GM12878 (cell line): ENCODE measurements around the gene TGFBR3. TPM values are rescaled to one million over a fixed set of nuclear protein-coding genes. Genes with fewer than 3 reads are reported as not detected.

Experiments
- ATAC-seq: fragments of 200-7000 bp; cut with Tn5 transposase; 3 replicates; pipeline ENCODE4 v1.9.1; 2020; ENCODE audit warnings: mild to moderate bottlenecking, moderate library complexity
- BruUV-seq: library from RNA; stranded (reverse); fragments of 400-500 nt; replicated peaks from 2 replicates; lab custom pipeline; 2021; lab: Mats Ljungman, UMichigan
- CTCF ChIA-PET: fragments of 300-600 bp; sonication (Branson Sonifier 250); formaldehyde crosslinking; extraction: SDS; loops from one replicate; lab custom pipeline; 2021; ENCODE audit warnings: inconsistent platforms; lab: Yijun Ruan, JAX
- POLR2A ChIA-PET: fragments of 350-600 bp; formaldehyde crosslinking; extraction: SDS; loops from one replicate; lab custom pipeline; 2021; ENCODE audit warnings: inconsistent platforms; lab: Charles Lee
- RAD21 ChIA-PET: fragments of 300-600 bp; sonication (Branson Sonifier 250); formaldehyde crosslinking; loops from one replicate; lab custom pipeline; 2023; ENCODE audit warnings: antibody characterized with exemption; ENCODE audit not compliant: unreplicated experiment; lab: Charles Lee
- SMC1A ChIA-PET: fragments of 300-600 bp; sonication (Branson Sonifier 250); formaldehyde crosslinking; loops from one replicate; lab custom pipeline; 2023; ENCODE audit not compliant: unreplicated experiment, uncharacterized antibody; lab: Charles Lee
- DNase-seq: peaks from one replicate; pipeline ENCODE4 v3.0.0-alpha.2; 2011; ENCODE audit warnings: low read depth, low spot score
- FAIRE-seq: peaks from 3 replicates; lab custom pipeline; 2011; peaks lifted over from hg19 to GRCh38; lab: Jason Lieb, UNC
- H2AFZ ChIP-seq: 2 replicates; pipeline ENCODE4 v1.6.0; 2011; ENCODE audit warnings: low read depth, low read length, control low read depth; ENCODE audit not compliant: control insufficient read depth
- H3K27ac ChIP-seq: 2 replicates; pipeline ENCODE4 v1.5.1; 2011; ENCODE audit warnings: control low read depth; ENCODE audit not compliant: control insufficient read depth, insufficient read depth
- H3K27me3 ChIP-seq, 2 experiments: replicated peaks in 1 of 2; 2 replicates each; pipeline versions ENCODE4 v1.6.0 to v1.6.1; 2011; ENCODE audit warnings: low read length in 1 of 2; ENCODE audit not compliant: control insufficient read depth in 2 of 2, insufficient read depth in 2 of 2
- H3K36me3 ChIP-seq, 2 experiments: 2 replicates each; pipeline ENCODE4 v1.5.1; 2011; ENCODE audit warnings: low read length in 1 of 2; ENCODE audit not compliant: control insufficient read depth in 2 of 2, insufficient read depth in 2 of 2
- H3K4me1 ChIP-seq: 2 replicates; pipeline ENCODE4 v1.6.1; 2011; ENCODE audit warnings: mild to moderate bottlenecking, low read length, moderate library complexity, mixed read lengths; ENCODE audit not compliant: control insufficient read depth, insufficient read depth
- H3K4me2 ChIP-seq: 2 replicates; pipeline ENCODE4 v1.6.0; 2011; ENCODE audit warnings: control low read depth; ENCODE audit not compliant: control insufficient read depth, insufficient read depth
- H3K4me3 ChIP-seq: fragments of 200-600 bp; sonication (generic); 2 replicates; pipeline ENCODE4 v1.5.1; 2016
- H3K79me2 ChIP-seq: 2 replicates; pipeline ENCODE4 v1.6.0; 2011; ENCODE audit warnings: low read length; ENCODE audit not compliant: control insufficient read depth, insufficient read depth
- H3K9ac ChIP-seq: 2 replicates; pipeline ENCODE4 v1.8.0; 2011; ENCODE audit warnings: low read length, control low read depth, mixed read lengths; ENCODE audit not compliant: control insufficient read depth, insufficient read depth
- H3K9me3 ChIP-seq: replicated peaks from 3 replicates; pipeline ENCODE4 v1.5.1; 2011; ENCODE audit warnings: mild to moderate bottlenecking, low read length; ENCODE audit not compliant: control insufficient read depth, insufficient read depth
- H4K20me1 ChIP-seq: 2 replicates; pipeline ENCODE4 v1.6.0; 2011; ENCODE audit not compliant: control insufficient read depth, insufficient read depth
- ATF7 ChIP-seq: fragments of 450-650 bp; IDR thresholded peaks from 2 replicates; pipeline ENCODE4 v1.6.1; 2016; ENCODE audit warnings: low read depth, mild to moderate bottlenecking
- BCL11A ChIP-seq: IDR thresholded peaks from 2 replicates; pipeline ENCODE4 v1.6.1; 2011; ENCODE audit warnings: low read depth, low read length
- EGR1 ChIP-seq, 2 experiments: IDR thresholded peaks; 1 replicate in 1 of 2; 2 replicates in 1 of 2; pipeline ENCODE4 v1.6.1; 2011 to 2012; ENCODE audit warnings: low read depth in 2 of 2, low read length in 2 of 2, borderline replicate concordance in 1 of 2, mild to moderate bottlenecking in 1 of 2, moderate library complexity in 1 of 2
- ESRRA ChIP-seq: IDR thresholded peaks from 2 replicates; pipeline ENCODE4 v1.6.1; 2012; ENCODE audit warnings: mild to moderate bottlenecking, low read length, improper control_type of control experiment
- GABPA ChIP-seq: IDR thresholded peaks from 2 replicates; pipeline ENCODE4 v1.6.1; 2014; ENCODE audit warnings: antibody characterized with exemption, low read depth, mild to moderate bottlenecking, inconsistent platforms
- IKZF1 ChIP-seq: fragments of 450-650 bp; conservative IDR thresholded peaks from 2 replicates; pipeline ENCODE4 v1.6.1; 2017; ENCODE audit warnings: antibody characterized with exemption, mild to moderate bottlenecking
- JUNB ChIP-seq: IDR thresholded peaks from 2 replicates; pipeline ENCODE4 v1.6.1; 2016; ENCODE audit warnings: antibody characterized with exemption, mild to moderate bottlenecking
- KAT2A ChIP-seq: conservative IDR thresholded peaks from 2 replicates; pipeline ENCODE4 v1.6.1; 2011; ENCODE audit warnings: low read depth, low read length; ENCODE audit not compliant: control insufficient read depth
- MTA2 ChIP-seq: fragments of 450-650 bp; IDR thresholded peaks from 2 replicates; pipeline ENCODE4 v1.6.1; 2016; ENCODE audit warnings: low read depth, mild to moderate bottlenecking, moderate library complexity
- MYC ChIP-seq: IDR thresholded peaks from 2 replicates; pipeline ENCODE4 v1.6.1; 2011; ENCODE audit warnings: mild to moderate bottlenecking, low read length, moderate library complexity, inconsistent platforms; ENCODE audit not compliant: insufficient read depth, insufficient replicate concordance, insufficient read length, severe bottlenecking
- RBBP5 ChIP-seq: fragments of 200-600 bp; sonication (generic); conservative IDR thresholded peaks from 2 replicates; pipeline ENCODE4 v1.6.1; 2016
- TAF1 ChIP-seq: IDR thresholded peaks from 2 replicates; pipeline ENCODE4 v1.6.1; 2011; ENCODE audit warnings: mild to moderate bottlenecking, low read depth, low read length, borderline replicate concordance
- YY1 ChIP-seq: IDR thresholded peaks from 2 replicates; pipeline ENCODE4 v1.6.1; 2011; ENCODE audit warnings: low read depth, mild to moderate bottlenecking, low read length
- WGBS: methylation state at CpG from one replicate; pipeline ENCODE4 v1.1.6; 2016; ENCODE audit warnings: low lambda C conversion rate; ENCODE audit not compliant: insufficient replicate concordance, insufficient coverage; ENCODE audit errors: missing lambda C conversion rate; 5-methylcytosine and 5-hydroxymethylcytosine counted together
- in situ Hi-C: fragments of 300-500 bp; cut with MboI; formaldehyde crosslinking; loops from 9 replicates; pipeline ENCODE4 v1.14.3; 2018; ENCODE audit warnings: mixed read lengths
- intact Hi-C: fragments of 100-400 bp; cut with micrococcal nuclease; formaldehyde crosslinking; loops from one replicate; pipeline ENCODE4 v1.14.2; 2022; ENCODE audit not compliant: unreplicated experiment
- polyA plus RNA-seq, 11 experiments: library from polyadenylated mRNA; depleted of rRNA in 4 of 11; unstranded in 6 of 11; stranded (reverse) in 5 of 11; fragments of >200 nt; fragmentation: Nextera tagmentation in 4 of 11; fragmentation: Illumina TruSeq in 1 of 11; extraction: Ambion mirVana in 4 of 11; extraction: Trizol in 1 of 11; gene quantifications; 1 replicate in 1 of 11; 2 replicates in 10 of 11; pipeline versions ENCODE4 v1.2.1 to v1.2.3, GENCODE V29; 2011 to 2016; ENCODE audit warnings: inconsistent platforms in 2 of 11, missing spikeins in 2 of 11, low read depth in 1 of 11
- total RNA-seq, 4 experiments: library from RNA; depleted of rRNA in 3 of 4; stranded (reverse); fragments of >200 nt in 3 of 4; fragmentation: Illumina TruSeq in 1 of 4; extraction: Trizol in 1 of 4; gene quantifications; 2 replicates each; pipeline versions ENCODE4 v1.2.1 to v1.2.3, GENCODE V29; 2013 to 2021
- TF ChIP-seq, protein P1 (sequence below): fragments of 450-650 bp; IDR thresholded peaks from 2 replicates; pipeline ENCODE4 v1.6.1; 2017; ENCODE audit warnings: low read depth, mild to moderate bottlenecking, moderate library complexity
- TF ChIP-seq, protein P2 (sequence below): fragments of 450-650 bp; formaldehyde crosslinking; IDR thresholded peaks from 2 replicates; pipeline ENCODE4 v1.4.0; 2020; ENCODE audit warnings: mild to moderate bottlenecking, moderate library complexity
- TF ChIP-seq, protein P3 (sequence below): IDR thresholded peaks from 2 replicates; pipeline ENCODE4 v1.6.1; 2012; ENCODE audit warnings: low read depth, low read length, improper control_type of control experiment

Gene TGFBR3
- total and polyA plus RNA-seq, 10 of the 15 experiments (the other 5 are each of a cell fraction or from before 2014, with no cell fraction given) = 2.7 to 16.5 (median 12.6) TPM

DNA sequence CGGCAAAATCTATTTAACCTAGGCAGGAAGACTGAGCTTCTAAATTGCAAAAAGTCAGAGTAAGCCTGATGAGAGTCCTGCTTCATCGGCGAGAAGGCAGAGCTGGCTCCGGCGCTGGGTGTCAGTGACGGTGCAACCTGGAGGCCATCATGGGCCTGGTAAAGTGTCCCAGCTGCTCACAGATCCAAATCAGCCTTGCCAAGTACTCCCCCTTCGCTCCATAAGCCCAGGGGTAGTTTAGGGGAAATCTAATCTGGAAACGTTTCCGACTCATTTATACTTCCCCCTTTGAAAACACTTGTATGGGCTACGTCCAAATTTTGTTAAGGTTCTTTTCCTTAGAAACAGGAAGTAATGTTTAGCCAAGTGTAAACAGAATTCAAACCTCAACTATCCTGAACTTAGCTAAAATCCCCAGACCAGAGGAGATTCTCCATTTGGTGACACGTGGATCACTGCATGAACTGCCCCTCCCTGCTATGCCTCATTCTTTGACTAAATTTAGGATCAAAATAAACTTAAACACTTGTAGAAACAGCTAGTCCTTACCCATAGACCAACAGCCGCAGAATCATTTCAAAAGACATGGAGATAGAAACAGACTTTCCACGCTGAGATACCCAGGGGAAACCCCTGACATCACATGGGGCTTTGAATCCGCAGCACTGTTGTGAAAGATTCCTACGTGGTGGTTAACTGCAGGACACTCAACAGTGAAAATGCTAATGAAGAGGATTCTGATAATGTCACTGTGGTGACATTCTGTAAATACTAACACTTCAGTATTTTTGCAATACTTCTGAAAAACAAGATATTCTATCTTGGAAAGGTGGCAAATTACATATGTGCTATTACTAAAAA lies 172.7 kb downstream of the TGFBR3 start:
- ChIA-PET RAD21 (interaction anchor here (0.9 to 1.0 kb wide), 3 partner anchors 13 to 105 kb away, joined by 3 read pairs; no protein-coding TSS in a partner anchor), SMC1A (interaction anchor here (1.1 to 1.2 kb wide), 2 partner anchors 8 to 14 kb away, joined by 3 read pairs; no protein-coding TSS in a partner anchor), CTCF (interaction anchor here (1.1 kb wide), 1 partner anchor 94 kb away, joined by 3 read pairs; no protein-coding TSS in a partner anchor), POLR2A (no interaction called here)
- BruUV-seq = TSS peak; percentile 68
- Histone ChIP-seq H3K4me2 (peak overlapping the region; percentile 75), H3K9ac (no peak overlapping the region; the same call in 1 of the 2 replicates), H3K36me3 (no peaks in the 10 kb centered on the region), H3K79me2 (no peaks in the 10 kb centered on the region), H3K27me3 (no peaks in the 10 kb centered on the region), H4K20me1 (no peaks in the 10 kb centered on the region), H3K4me3 (peak overlapping the region; percentile 12; the same call in 1 of the 2 replicates), H3K27ac (peak overlapping the region; percentile 66), H3K9me3 (no peaks in the 10 kb centered on the region), H2AFZ (peak overlapping the region; percentile 51), H3K4me1 (peaks cover 36% of the 10 kb centered on the region)
- ATAC-seq (peak; percentile 89), FAIRE-seq (peak; percentile 44), DNase-seq (peak; percentile 55)
- WGBS = 35% methylated on average over 15 of the region's 15 CpGs
- intact Hi-C loops (loop anchor here (5.0 kb wide), 1 partner anchor 211 kb away; the partner anchor contains the start of gene CDC7), in situ Hi-C loops (no loop called here)
- TF ChIP-seq MTA2 = peak; percentile 75
- TF ChIP-seq, protein P1, sequence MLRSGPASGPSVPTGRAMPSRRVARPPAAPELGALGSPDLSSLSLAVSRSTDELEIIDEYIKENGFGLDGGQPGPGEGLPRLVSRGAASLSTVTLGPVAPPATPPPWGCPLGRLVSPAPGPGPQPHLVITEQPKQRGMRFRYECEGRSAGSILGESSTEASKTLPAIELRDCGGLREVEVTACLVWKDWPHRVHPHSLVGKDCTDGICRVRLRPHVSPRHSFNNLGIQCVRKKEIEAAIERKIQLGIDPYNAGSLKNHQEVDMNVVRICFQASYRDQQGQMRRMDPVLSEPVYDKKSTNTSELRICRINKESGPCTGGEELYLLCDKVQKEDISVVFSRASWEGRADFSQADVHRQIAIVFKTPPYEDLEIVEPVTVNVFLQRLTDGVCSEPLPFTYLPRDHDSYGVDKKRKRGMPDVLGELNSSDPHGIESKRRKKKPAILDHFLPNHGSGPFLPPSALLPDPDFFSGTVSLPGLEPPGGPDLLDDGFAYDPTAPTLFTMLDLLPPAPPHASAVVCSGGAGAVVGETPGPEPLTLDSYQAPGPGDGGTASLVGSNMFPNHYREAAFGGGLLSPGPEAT = peak; percentile 86
- TF ChIP-seq, protein P2, sequence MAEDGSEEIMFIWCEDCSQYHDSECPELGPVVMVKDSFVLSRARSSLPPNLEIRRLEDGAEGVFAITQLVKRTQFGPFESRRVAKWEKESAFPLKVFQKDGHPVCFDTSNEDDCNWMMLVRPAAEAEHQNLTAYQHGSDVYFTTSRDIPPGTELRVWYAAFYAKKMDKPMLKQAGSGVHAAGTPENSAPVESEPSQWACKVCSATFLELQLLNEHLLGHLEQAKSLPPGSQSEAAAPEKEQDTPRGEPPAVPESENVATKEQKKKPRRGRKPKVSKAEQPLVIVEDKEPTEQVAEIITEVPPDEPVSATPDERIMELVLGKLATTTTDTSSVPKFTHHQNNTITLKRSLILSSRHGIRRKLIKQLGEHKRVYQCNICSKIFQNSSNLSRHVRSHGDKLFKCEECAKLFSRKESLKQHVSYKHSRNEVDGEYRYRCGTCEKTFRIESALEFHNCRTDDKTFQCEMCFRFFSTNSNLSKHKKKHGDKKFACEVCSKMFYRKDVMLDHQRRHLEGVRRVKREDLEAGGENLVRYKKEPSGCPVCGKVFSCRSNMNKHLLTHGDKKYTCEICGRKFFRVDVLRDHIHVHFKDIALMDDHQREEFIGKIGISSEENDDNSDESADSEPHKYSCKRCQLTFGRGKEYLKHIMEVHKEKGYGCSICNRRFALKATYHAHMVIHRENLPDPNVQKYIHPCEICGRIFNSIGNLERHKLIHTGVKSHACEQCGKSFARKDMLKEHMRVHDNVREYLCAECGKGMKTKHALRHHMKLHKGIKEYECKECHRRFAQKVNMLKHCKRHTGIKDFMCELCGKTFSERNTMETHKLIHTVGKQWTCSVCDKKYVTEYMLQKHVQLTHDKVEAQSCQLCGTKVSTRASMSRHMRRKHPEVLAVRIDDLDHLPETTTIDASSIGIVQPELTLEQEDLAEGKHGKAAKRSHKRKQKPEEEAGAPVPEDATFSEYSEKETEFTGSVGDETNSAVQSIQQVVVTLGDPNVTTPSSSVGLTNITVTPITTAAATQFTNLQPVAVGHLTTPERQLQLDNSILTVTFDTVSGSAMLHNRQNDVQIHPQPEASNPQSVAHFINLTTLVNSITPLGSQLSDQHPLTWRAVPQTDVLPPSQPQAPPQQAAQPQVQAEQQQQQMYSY (CRISPR knock-in tag) = no peak
- TF ChIP-seq KAT2A = no peak
- no peak for TF ChIP-seq GABPA
- peak; percentile 51 for TF ChIP-seq JUNB
- TF ChIP-seq, protein P3, sequence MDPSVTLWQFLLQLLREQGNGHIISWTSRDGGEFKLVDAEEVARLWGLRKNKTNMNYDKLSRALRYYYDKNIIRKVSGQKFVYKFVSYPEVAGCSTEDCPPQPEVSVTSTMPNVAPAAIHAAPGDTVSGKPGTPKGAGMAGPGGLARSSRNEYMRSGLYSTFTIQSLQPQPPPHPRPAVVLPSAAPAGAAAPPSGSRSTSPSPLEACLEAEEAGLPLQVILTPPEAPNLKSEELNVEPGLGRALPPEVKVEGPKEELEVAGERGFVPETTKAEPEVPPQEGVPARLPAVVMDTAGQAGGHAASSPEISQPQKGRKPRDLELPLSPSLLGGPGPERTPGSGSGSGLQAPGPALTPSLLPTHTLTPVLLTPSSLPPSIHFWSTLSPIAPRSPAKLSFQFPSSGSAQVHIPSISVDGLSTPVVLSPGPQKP = no peak
- TF ChIP-seq MYC = no peak
- no peak for TF ChIP-seq EGR1 (IDR thresholded peaks at IDR 0.05; ENCODE audit: borderline replicate concordance in 1 of 2, low read depth in 2 of 2, low read length in 2 of 2)
- peak; percentile 93 for TF ChIP-seq ATF7
- TF ChIP-seq RBBP5 = no peak
- peak; percentile 4; the same call in 1 of the 2 replicates for TF ChIP-seq TAF1
- peak; percentile 74 for TF ChIP-seq IKZF1
- no peak for TF ChIP-seq BCL11A
- peak; percentile 64 for TF ChIP-seq YY1
- TF ChIP-seq ESRRA = no peak
